ENCODE data around the gene MARCHF5. TPM values are rescaled to one million over a fixed set of nuclear protein-coding genes. Genes with fewer than 3 reads are reported as not detected.

The MARCHF5 gene
- total and polyA plus RNA-seq, 8 donors: 4.2 to 26.5 (median 13.1) TPM

GRCh38 chr10:92284112-92284704 is 6.8 kb upstream of the MARCHF5 start:
- Histone ChIP-seq H3K36me3 (no peaks in the 10 kb centered on the region), H3K4me1 (no peaks in the 10 kb centered on the region), H3K9me3 (no peaks in the 10 kb centered on the region), H3K27me3 (no peaks in the 10 kb centered on the region), H3K27ac (peak overlapping the region in 1 of 4 donors; percentile 10), H3K4me3 (no peak overlapping the region)
- ATAC-seq (peak in 1 of 4 donors; percentile 25), DNase-seq (no peak), FAIRE-seq (no peak)
- no peak for TF ChIP-seq CTCF (IDR thresholded peaks at IDR 0.05)
- 84 to 91% methylated on average over 10 of the region's 10 CpGs for WGBS, 2 donors
- intact Hi-C loops (cut with DNase I): no loop called here

GRCh38 chr10:92290076-92290836 is 711 bp upstream of the MARCHF5 start:
- H3K27ac ChIP-seq: peak overlapping the region; percentile 71 to 99 (median 92)
- ATAC-seq: peak; percentile 60 to 71 (median 68)
- peaks cover 0 to 8% (median 5%) of the 10 kb centered on the region in 3 donors for H3K4me1 ChIP-seq
- 0 to 1% methylated on average over 33 of the region's 33 CpGs for WGBS, 2 donors
- no peak for TF ChIP-seq CTCF (IDR thresholded peaks at IDR 0.05)
- H3K27me3 ChIP-seq: no peaks in the 10 kb centered on the region
- FAIRE-seq: no peak
- no peaks in the 10 kb centered on the region for H3K9me3 ChIP-seq
- intact Hi-C loops (cut with DNase I): loop anchor here in 1 of 3 donors (10.0 kb wide), 1 partner anchor 205 kb away; no protein-coding TSS in a partner anchor
- DNase-seq: peak in 3 of 6 donors; percentile 59 to 75 (median 59)
- H3K36me3 ChIP-seq: no peaks in the 10 kb centered on the region
- peak overlapping the region; percentile 57 to 97 (median 95) for H3K4me3 ChIP-seq

- 0% methylated on average over 10 of the region's 10 CpGs for WGBS, 2 donors
- intact Hi-C loops (cut with DNase I): loop anchor here in 1 of 3 donors (10.0 kb wide), 1 partner anchor 207 kb away; no protein-coding TSS in a partner anchor
- no peaks in the 10 kb centered on the region for H3K36me3 ChIP-seq
- no peaks in the 10 kb centered on the region for H3K27me3 ChIP-seq
- peak overlapping the region; percentile 57 to 97 (median 95) for H3K4me3 ChIP-seq
- TF ChIP-seq CTCF (IDR thresholded peaks at IDR 0.05): no peak
- H3K9me3 ChIP-seq: no peaks in the 10 kb centered on the region
- H3K27ac ChIP-seq: peak overlapping the region; percentile 71 to 99 (median 92)
- peaks cover 0 to 8% (median 5%) of the 10 kb centered on the region in 3 donors for H3K4me1 ChIP-seq
- no peak for FAIRE-seq
- DNase-seq: no peak
- ATAC-seq: no peak
Measured at GRCh38 chr10:92291616-92291865, 574 bp downstream of the MARCHF5 start.

GRCh38 chr10:92291921-92292845 is 1.2 kb downstream of the MARCHF5 start:
- WGBS, 2 donors: 0 to 1% methylated on average over 17 of the region's 17 CpGs
- no peaks in the 10 kb centered on the region for H3K9me3 ChIP-seq
- peak in 5 of 6 donors; percentile 22 to 64 (median 41) for DNase-seq
- H3K4me1 ChIP-seq: peaks cover 0 to 8% (median 5%) of the 10 kb centered on the region in 3 donors
- peak overlapping the region; percentile 57 to 97 (median 95) for H3K4me3 ChIP-seq
- H3K36me3 ChIP-seq: no peaks in the 10 kb centered on the region
- no peak for FAIRE-seq
- intact Hi-C loops (cut with DNase I): loop anchor here in 1 of 3 donors (10.0 kb wide), 1 partner anchor 207 kb away; no protein-coding TSS in a partner anchor
- peak overlapping the region in 3 of 4 donors; percentile 71 to 99 (median 93) for H3K27ac ChIP-seq
- peak in 2 of 4 donors; percentile 14 to 17 for TF ChIP-seq CTCF (IDR thresholded peaks at IDR 0.05)
- peak in 3 of 4 donors; percentile 2 to 13 (median 3) for ATAC-seq
- H3K27me3 ChIP-seq: no peaks in the 10 kb centered on the region

Measured in pancreas (tissue), 10 donors.